Stimulated activated CD4-positive, alpha-beta T cell treated with anti-CD3 and anti-CD28 coated beads, Interleukin-15, amount 100 ng/mL, for 1 hour (primary cell): ENCODE measurements around the gene NOTUM.

Source experiments
- DNase-seq, 2 donors: peaks; one replicate each; pipeline ENCODE4 v3.0.0-alpha.2; 2020; ENCODE audit warnings: low read depth in 1 of 2, low spot score in 1 of 2

NOTUM gene

GRCh38 chr17:81978524-81979298 is 17.7 kb upstream of the NOTUM start:
- no peak for DNase-seq

- DNase-seq = peak; percentile 87 to 89
Measured at GRCh38 chr17:81977211-81977808, 16.3 kb upstream of the NOTUM start, which contains the start of gene ASPSCR1. ASPSCR1 (plus strand) TSS chr17:81977629; CDS start chr17:81977647, 18 bp downstream.

- DNase-seq = no peak
Measured at GRCh38 chr17:81976332-81977210, 15.6 kb upstream of the NOTUM start.

DNA sequence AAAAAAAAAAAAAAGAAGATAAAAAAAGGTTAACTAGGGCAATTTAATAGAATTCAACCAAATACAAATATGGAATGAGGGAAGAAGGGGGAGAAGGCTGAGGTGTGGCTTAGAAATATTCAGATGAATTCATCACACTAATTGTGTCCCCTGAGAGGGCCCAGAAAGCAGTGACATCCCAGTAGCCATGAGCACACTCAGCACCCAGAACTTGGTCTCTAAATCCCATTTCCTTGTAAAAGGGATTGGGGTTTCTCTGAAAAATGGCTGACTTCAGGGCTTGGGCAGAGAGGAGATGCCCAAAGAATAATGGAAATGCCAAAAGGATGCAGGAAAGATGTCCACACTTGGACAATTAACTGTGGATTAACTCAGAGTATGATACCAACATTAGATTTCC is 12.4 kb upstream of the NOTUM start:
- DNase-seq = no peak

DNA sequence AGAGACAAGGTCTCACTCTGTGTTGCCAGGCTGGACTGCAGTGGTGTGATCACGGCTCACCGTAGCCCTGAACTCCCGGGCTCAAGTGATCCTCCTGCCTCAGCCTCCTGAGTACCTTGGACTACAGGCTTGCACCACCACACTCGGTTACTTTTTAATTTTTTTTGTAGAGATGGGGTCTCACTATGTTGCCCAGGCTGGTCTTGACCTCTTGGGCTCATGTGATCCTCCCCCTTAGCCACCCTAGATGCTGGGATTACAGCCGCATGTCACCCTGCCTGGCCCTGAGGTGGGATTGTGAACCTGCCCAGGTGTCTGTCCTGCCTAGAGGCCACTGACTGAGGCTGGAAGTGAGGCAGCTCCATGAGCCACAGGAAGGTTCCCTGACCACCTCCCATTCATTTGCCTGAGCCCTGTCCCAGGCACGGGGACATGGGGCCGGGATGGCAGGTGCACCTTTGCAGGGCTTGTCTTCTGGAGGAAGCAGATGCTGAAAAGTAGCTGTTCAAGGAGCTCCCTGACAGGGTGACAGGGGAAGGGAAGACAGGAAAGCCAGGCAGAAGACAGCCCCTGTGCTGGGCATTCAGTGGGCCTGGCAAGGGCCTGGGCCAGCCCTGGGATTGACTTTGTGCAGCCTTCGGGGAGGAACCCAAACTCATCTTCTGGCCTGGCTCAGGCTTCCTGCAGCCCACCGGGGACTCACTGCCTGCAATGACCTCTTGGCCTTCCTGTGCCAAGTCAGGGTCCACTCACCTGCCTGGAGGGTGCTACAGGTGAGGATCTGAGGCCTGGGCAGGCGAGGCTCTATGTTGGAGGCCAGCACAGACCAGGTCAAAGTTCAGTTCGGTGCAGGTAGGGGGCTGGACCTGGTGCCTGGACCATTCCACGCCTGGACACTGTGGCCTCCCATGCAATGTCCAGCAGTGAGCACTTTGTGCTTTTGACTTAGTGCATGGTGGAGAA is 8.1 kb upstream of the NOTUM start:
- DNase-seq = no peak

- DNase-seq = no peak
Measured at GRCh38 chr17:81968396-81968745, 7.4 kb upstream of the NOTUM start.

GRCh38 chr17:81967533-81968395 is 6.8 kb upstream of the NOTUM start:
- DNase-seq = peak; percentile 73 to 76

GRCh38 chr17:81967244-81967532 is 6.2 kb upstream of the NOTUM start:
- DNase-seq = no peak

GRCh38 chr17:81966343-81967243 is 5.6 kb upstream of the NOTUM start:
- DNase-seq = no peak

GRCh38 chr17:81964081-81964849 is 3.3 kb upstream of the NOTUM start:
- no peak for DNase-seq

- DNase-seq = no peak
Measured at GRCh38 chr17:81962499-81963441, 1.8 kb upstream of the NOTUM start.

- DNase-seq = no peak
Measured at GRCh38 chr17:81961521-81962498, 823 bp upstream of the NOTUM start.

- no peak for DNase-seq
Measured at GRCh38 chr17:81960130-81960958, 643 bp downstream of the NOTUM start.

GRCh38 chr17:81959362-81960129 is 1.4 kb downstream of the NOTUM start:
- DNase-seq = peak; percentile 78 to 81
